Karpas-422 (cell line): ENCODE results near the gene PHLDB2. TPM values are rescaled to one million over a fixed set of nuclear protein-coding genes. Genes with fewer than 3 reads are reported as not detected.

ENCODE experiments used
- DNase-seq: peaks from one replicate; pipeline ENCODE4 v3.0.0-alpha.2; 2015
- H2AFZ ChIP-seq: fragments of 200-600 bp; sonication (generic); 2 replicates; pipeline ENCODE4 v1.6.1; 2014; ENCODE audit warnings: antibody characterized with exemption, low read length, mixed read lengths
- H3K27ac ChIP-seq: fragments of 200-600 bp; sonication (generic); 2 replicates; pipeline ENCODE4 v1.5.1; 2014; ENCODE audit warnings: mild to moderate bottlenecking, low read length, moderate library complexity
- H3K27me3 ChIP-seq: fragments of 200-600 bp; sonication (generic); 2 replicates; pipeline ENCODE4 v1.6.1; 2014; ENCODE audit warnings: low read length, mixed read lengths
- H3K36me3 ChIP-seq: fragments of 200-600 bp; sonication (generic); 2 replicates; pipeline ENCODE4 v1.6.1; 2014; ENCODE audit warnings: low read length, mixed read lengths; ENCODE audit not compliant: insufficient read depth
- H3K4me1 ChIP-seq: fragments of 200-600 bp; sonication (generic); 2 replicates; pipeline ENCODE4 v1.6.1; 2014; ENCODE audit warnings: mild to moderate bottlenecking, low read length, mixed read lengths
- H3K4me2 ChIP-seq: fragments of 200-600 bp; sonication (generic); 2 replicates; pipeline ENCODE4 v1.6.1; 2014; ENCODE audit warnings: low read length, low read depth, mild to moderate bottlenecking; ENCODE audit not compliant: poor library complexity, severe bottlenecking
- H3K4me3 ChIP-seq: fragments of 200-600 bp; sonication (generic); 2 replicates; pipeline ENCODE4 v1.5.1; 2014; ENCODE audit warnings: mild to moderate bottlenecking, antibody characterized with exemption, low read length, mixed read lengths
- H3K79me2 ChIP-seq: fragments of 200-600 bp; sonication (generic); 2 replicates; pipeline ENCODE4 v1.6.1; 2014; ENCODE audit warnings: mild to moderate bottlenecking, low read length, mixed read lengths
- H3K9ac ChIP-seq: fragments of 200-600 bp; sonication (generic); 2 replicates; pipeline ENCODE4 v1.6.0; 2014; ENCODE audit warnings: low read length
- H3K9me2 ChIP-seq: fragments of 200-600 bp; sonication (generic), shearing (Covaris generic); replicated peaks from 2 replicates; pipeline ENCODE4 v1.6.0; 2014; ENCODE audit warnings: mild to moderate bottlenecking, low read length, moderate library complexity; ENCODE audit not compliant: insufficient read depth
- H3K9me3 ChIP-seq: fragments of 300-700, 200-600 bp; sonication (generic); 2 replicates; pipeline ENCODE4 v1.6.1; 2014; ENCODE audit warnings: low read length, mixed read lengths
- H4K20me1 ChIP-seq: fragments of 200-600 bp; sonication (generic); 2 replicates; pipeline ENCODE4 v1.6.1; 2014; ENCODE audit warnings: mild to moderate bottlenecking, antibody characterized with exemption, low read length, low read depth; ENCODE audit not compliant: insufficient read depth
- total RNA-seq: library from RNA; depleted of rRNA; stranded (reverse); fragments of >200 nt; shearing (Covaris generic); gene quantifications from 2 replicates; pipeline ENCODE4 v1.2.3, GENCODE V29; 2014; ENCODE audit warnings: low replicate concordance

PHLDB2 gene
- total RNA-seq, 1 experiment from 2014 or later, result 2.1 TPM

- no peak overlapping the region for H3K4me2 ChIP-seq
- DNase-seq, result no peak
Observed at GRCh38 chr3:112002096-112002971, 143.3 kb downstream of the PHLDB2 start.

DNA sequence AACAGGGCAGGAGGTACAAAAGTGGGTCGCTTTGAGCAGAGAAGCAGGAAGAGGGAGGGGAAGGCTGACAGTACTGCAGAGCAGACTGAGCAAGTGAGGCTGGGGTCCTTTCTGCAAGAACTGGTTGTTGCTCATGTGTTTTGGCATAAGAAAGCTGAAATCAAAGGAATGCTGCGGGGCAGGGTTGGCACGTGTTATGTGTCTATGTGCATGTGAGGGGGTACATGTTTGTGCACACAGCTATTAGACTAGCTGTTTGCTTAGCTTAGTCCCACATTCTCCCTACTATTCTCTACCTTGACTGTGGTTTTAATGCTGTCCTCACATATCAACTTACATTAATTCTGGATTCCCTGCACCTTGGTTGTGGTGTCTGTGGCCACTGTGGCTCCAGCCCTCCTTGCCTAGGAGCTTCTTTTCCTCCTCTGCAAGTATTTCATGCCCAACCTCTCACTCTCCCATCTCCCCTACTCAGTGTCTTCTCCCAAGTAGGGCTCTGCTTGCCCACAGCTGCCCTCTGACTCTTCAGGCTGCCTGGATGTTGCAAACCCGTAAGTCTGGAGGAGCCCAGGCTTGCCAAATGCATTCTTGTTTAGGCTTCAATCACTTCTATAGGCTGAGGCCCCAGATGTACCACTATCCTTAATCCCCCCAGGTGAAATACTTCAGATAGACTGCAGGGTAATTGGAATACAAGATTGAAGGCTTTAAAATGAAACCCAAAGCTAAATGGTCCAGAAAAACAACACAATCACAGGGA, 144.4 kb downstream of the PHLDB2 start:
- Histone ChIP-seq H3K4me1 (peaks cover 8% of the 10 kb centered on the region), H3K4me3 (no peak overlapping the region), H4K20me1 (no peaks in the 10 kb centered on the region), H2AFZ (no peak overlapping the region), H3K9me2 (no peaks in the 10 kb centered on the region), H3K27ac (no peak overlapping the region), H3K79me2 (no peaks in the 10 kb centered on the region), H3K27me3 (no peaks in the 10 kb centered on the region), H3K36me3 (no peaks in the 10 kb centered on the region), H3K9ac (no peak overlapping the region), H3K9me3 (no peaks in the 10 kb centered on the region), H3K4me2 (no peak overlapping the region)
- DNase-seq, result no peak

More at GRCh38 chr3:112002096-112002971, 143.3 kb downstream of the PHLDB2 start:
- H3K36me3 ChIP-seq, result no peaks in the 10 kb centered on the region
- H3K4me3 ChIP-seq, result no peak overlapping the region
- H3K9ac ChIP-seq, result no peak overlapping the region
- H3K27ac ChIP-seq, result no peak overlapping the region
- H3K9me3 ChIP-seq, result no peaks in the 10 kb centered on the region
- no peaks in the 10 kb centered on the region for H3K9me2 ChIP-seq
- no peak overlapping the region for H2AFZ ChIP-seq
- H3K4me1 ChIP-seq, result peaks cover 9% of the 10 kb centered on the region
- H3K27me3 ChIP-seq, result no peaks in the 10 kb centered on the region
- no peaks in the 10 kb centered on the region for H4K20me1 ChIP-seq
- H3K79me2 ChIP-seq, result no peaks in the 10 kb centered on the region

DNA sequence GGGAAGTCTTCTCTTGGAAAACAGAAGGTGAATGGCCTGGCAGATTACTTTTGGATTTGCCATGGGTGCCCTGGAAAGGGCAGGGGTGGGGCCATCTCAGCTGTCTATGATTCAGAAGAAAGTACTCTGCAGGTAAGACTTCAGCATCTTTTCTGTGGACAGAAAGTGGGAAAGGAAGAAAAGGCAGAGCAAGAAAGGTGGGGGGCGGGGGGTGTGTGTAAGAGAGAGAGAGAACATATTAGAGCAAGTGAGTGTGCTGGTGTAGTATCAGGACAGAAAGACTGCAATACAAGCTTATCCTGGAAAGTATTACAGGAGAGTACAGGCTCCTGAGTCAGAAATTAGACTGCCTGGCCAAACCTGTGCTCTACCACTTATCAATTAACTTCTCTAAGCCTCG, 145.1 kb downstream of the PHLDB2 start:
- Histone ChIP-seq H3K4me3 (no peak overlapping the region), H3K79me2 (no peaks in the 10 kb centered on the region), H3K4me1 (peaks cover under 1% of the 10 kb centered on the region), H2AFZ (no peak overlapping the region), H3K4me2 (no peak overlapping the region), H3K9me2 (no peaks in the 10 kb centered on the region), H3K27ac (no peak overlapping the region), H3K36me3 (no peaks in the 10 kb centered on the region), H3K9me3 (no peaks in the 10 kb centered on the region), H3K27me3 (no peaks in the 10 kb centered on the region), H4K20me1 (no peaks in the 10 kb centered on the region), H3K9ac (no peak overlapping the region)
- no peak for DNase-seq

GRCh38 chr3:112004669-112005068, 145.6 kb downstream of the PHLDB2 start:
- no peak for DNase-seq
- H4K20me1 ChIP-seq, result no peaks in the 10 kb centered on the region
- no peak overlapping the region for H2AFZ ChIP-seq
- H3K4me3 ChIP-seq, result no peak overlapping the region
- no peak overlapping the region for H3K9ac ChIP-seq
- no peak overlapping the region for H3K4me2 ChIP-seq
- H3K79me2 ChIP-seq, result no peaks in the 10 kb centered on the region
- no peaks in the 10 kb centered on the region for H3K4me1 ChIP-seq
- no peak overlapping the region for H3K27ac ChIP-seq
- H3K36me3 ChIP-seq, result no peaks in the 10 kb centered on the region
- H3K9me3 ChIP-seq, result no peaks in the 10 kb centered on the region
- no peaks in the 10 kb centered on the region for H3K9me2 ChIP-seq
- H3K27me3 ChIP-seq, result no peaks in the 10 kb centered on the region

DNA sequence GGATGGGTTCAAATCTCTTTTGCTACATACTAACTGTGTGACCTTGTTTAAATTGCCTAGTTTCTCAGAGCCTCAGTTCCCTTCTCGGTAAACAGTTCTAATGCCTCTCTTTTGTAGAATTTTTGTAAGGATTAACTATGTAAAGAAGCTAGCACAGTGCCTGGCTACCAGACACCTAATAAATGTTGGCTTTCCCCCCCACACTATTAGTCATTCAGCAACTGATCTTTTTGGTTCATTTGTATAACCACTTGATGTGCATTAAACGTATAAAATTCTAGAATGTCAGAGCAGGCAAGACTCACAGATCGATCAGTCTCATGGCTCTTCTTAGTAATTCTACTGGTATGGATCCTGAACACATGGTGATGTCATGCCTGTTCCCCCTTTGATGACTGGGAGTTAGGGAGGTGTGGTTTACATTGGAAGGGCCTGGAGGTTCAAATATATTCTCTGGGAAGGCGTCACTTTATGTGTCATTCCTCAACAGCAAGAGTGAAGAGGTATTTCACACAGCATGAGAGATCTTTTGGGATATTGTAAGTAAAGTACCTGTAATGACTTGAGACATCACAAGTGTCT, 146.1 kb downstream of the PHLDB2 start:
- Histone ChIP-seq H3K9ac (no peak overlapping the region), H3K9me2 (no peaks in the 10 kb centered on the region), H4K20me1 (no peaks in the 10 kb centered on the region), H3K4me1 (no peaks in the 10 kb centered on the region), H3K79me2 (no peaks in the 10 kb centered on the region), H2AFZ (no peak overlapping the region), H3K27me3 (no peaks in the 10 kb centered on the region), H3K4me3 (no peak overlapping the region), H3K9me3 (no peaks in the 10 kb centered on the region), H3K27ac (no peak overlapping the region), H3K36me3 (no peaks in the 10 kb centered on the region), H3K4me2 (no peak overlapping the region)
- DNase-seq, result no peak

GRCh38 chr3:112007633-112008032, 148.6 kb downstream of the PHLDB2 start:
- Histone ChIP-seq H4K20me1 (no peaks in the 10 kb centered on the region), H3K4me2 (no peak overlapping the region), H3K9me3 (no peaks in the 10 kb centered on the region), H3K9ac (no peak overlapping the region), H3K4me1 (peaks cover 8% of the 10 kb centered on the region), H3K79me2 (no peaks in the 10 kb centered on the region), H3K4me3 (no peak overlapping the region), H3K27ac (no peak overlapping the region), H3K36me3 (no peaks in the 10 kb centered on the region), H2AFZ (no peak overlapping the region), H3K9me2 (no peaks in the 10 kb centered on the region), H3K27me3 (no peaks in the 10 kb centered on the region)
- DNase-seq, result no peak

DNA sequence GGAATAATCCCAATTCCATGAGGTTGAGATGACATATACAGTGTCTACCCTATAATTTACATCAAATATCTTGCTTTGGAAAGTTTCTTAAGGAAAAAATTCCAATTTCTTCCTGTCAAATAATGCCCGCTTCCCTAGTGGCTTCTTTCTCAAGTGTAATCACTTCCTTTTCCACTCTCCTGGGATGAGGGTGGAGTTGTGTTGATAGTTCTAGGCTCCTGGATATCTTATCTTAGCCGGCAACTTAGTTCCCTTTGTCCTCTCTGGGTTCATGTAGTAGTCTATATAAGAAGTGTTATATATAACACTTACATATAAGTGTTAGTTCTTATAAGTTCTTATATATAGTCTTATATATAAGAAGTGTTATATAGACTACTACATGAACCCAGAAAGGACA, 150.6 kb downstream of the PHLDB2 start:
- H3K27ac ChIP-seq, result no peak overlapping the region
- no peak overlapping the region for H3K4me2 ChIP-seq
- no peaks in the 10 kb centered on the region for H3K27me3 ChIP-seq
- no peak for DNase-seq
- H3K4me3 ChIP-seq, result no peak overlapping the region
- H3K79me2 ChIP-seq, result no peaks in the 10 kb centered on the region
- H4K20me1 ChIP-seq, result no peaks in the 10 kb centered on the region
- no peaks in the 10 kb centered on the region for H3K36me3 ChIP-seq
- H2AFZ ChIP-seq, result no peak overlapping the region
- H3K9me2 ChIP-seq, result no peaks in the 10 kb centered on the region
- no peaks in the 10 kb centered on the region for H3K9me3 ChIP-seq
- H3K4me1 ChIP-seq, result peaks cover 14% of the 10 kb centered on the region
- H3K9ac ChIP-seq, result no peak overlapping the region

GRCh38 chr3:112010636-112011035, 151.6 kb downstream of the PHLDB2 start:
- Histone ChIP-seq H3K27ac (no peak overlapping the region), H3K4me3 (no peak overlapping the region), H4K20me1 (no peaks in the 10 kb centered on the region), H3K9me3 (no peaks in the 10 kb centered on the region), H3K4me2 (no peak overlapping the region), H3K4me1 (peaks cover 14% of the 10 kb centered on the region), H3K27me3 (no peaks in the 10 kb centered on the region), H3K79me2 (no peaks in the 10 kb centered on the region), H3K9ac (no peak overlapping the region), H3K36me3 (no peaks in the 10 kb centered on the region), H2AFZ (no peak overlapping the region), H3K9me2 (no peaks in the 10 kb centered on the region)
- no peak for DNase-seq
